ENCODE results near the gene ITPKC.

Gene ITPKC

GRCh38 chr19:40716482-40717324, at the start of gene ITPKC, which contains the start of gene COQ8B:
Gene ITPKC, plus strand, starts transcription at chr19:40717112. Its CDS starts 24 bp downstream, at chr19:40717136.
Gene COQ8B, minus strand, starts transcription at chr19:40716886. Its CDS starts 2,254 bp downstream, at chr19:40714632.
- DNase-seq, result peak; percentile 90

- no peak for DNase-seq
Observed at GRCh38 chr19:40667602-40668001, 49.3 kb upstream of the ITPKC start.

GRCh38 chr19:40668991-40669614, 47.8 kb upstream of the ITPKC start:
- no peak for DNase-seq

GRCh38 chr19:40671404-40671803, 45.5 kb upstream of the ITPKC start:
- no peak for DNase-seq

GRCh38 chr19:40672038-40672437, 44.9 kb upstream of the ITPKC start:
- DNase-seq, result no peak

- no peak for DNase-seq
Observed at GRCh38 chr19:40672573-40673299, 44.2 kb upstream of the ITPKC start.

GRCh38 chr19:40673397-40673796, 43.5 kb upstream of the ITPKC start:
- no peak for DNase-seq

- DNase-seq, result no peak
Observed at GRCh38 chr19:40674291-40674690, 42.6 kb upstream of the ITPKC start.

GRCh38 chr19:40677156-40677555, 39.8 kb upstream of the ITPKC start:
- no peak for DNase-seq

- no peak for DNase-seq
Observed at GRCh38 chr19:40681039-40681438, 35.9 kb upstream of the ITPKC start.

- DNase-seq, result no peak
Observed at GRCh38 chr19:40682431-40682964, 34.4 kb upstream of the ITPKC start.

GRCh38 chr19:40683437-40683836, 33.5 kb upstream of the ITPKC start:
- DNase-seq, result no peak

GRCh38 chr19:40684280-40684679, 32.6 kb upstream of the ITPKC start:
- DNase-seq, result no peak

GRCh38 chr19:40685016-40685526, 31.8 kb upstream of the ITPKC start:
- no peak for DNase-seq

GRCh38 chr19:40685563-40685962, 31.3 kb upstream of the ITPKC start:
- DNase-seq, result no peak

GRCh38 chr19:40686882-40687524, 29.9 kb upstream of the ITPKC start:
- DNase-seq, result no peak

- DNase-seq, result no peak
Observed at GRCh38 chr19:40687525-40688016, 29.3 kb upstream of the ITPKC start.

GRCh38 chr19:40688309-40688708, 28.6 kb upstream of the ITPKC start:
- DNase-seq, result no peak

GRCh38 chr19:40688987-40689338, 27.9 kb upstream of the ITPKC start:
- no peak for DNase-seq

- peak; percentile 4 for DNase-seq
Observed at GRCh38 chr19:40689339-40690049, 27.4 kb upstream of the ITPKC start.

GRCh38 chr19:40690050-40690692, 26.7 kb upstream of the ITPKC start, which contains the start of gene NUMBL:
Gene NUMBL, minus strand, starts transcription at chr19:40690651. Its CDS starts 168 bp downstream, at chr19:40690483.
- DNase-seq, result no peak

All from NCI-H1092 treated with DMSO at 0.1 percent for 48 hours (cell line).